Kidney epithelial cell (primary cell): ENCODE results near the gene CUL3. TPM values are rescaled to one million over a fixed set of nuclear protein-coding genes. Genes with fewer than 3 reads are reported as not detected.

Source experiments
- DNase-seq: peaks from one replicate; pipeline ENCODE4 v3.0.0-alpha.2; 2010; ENCODE audit warnings: low read depth
- H3K27me3 ChIP-seq: 2 replicates; pipeline ENCODE4 v1.6.0; 2011; ENCODE audit warnings: low read length; ENCODE audit not compliant: control insufficient read depth, insufficient read depth
- H3K36me3 ChIP-seq: 2 replicates; pipeline ENCODE4 v1.5.1; 2011; ENCODE audit warnings: low read length; ENCODE audit not compliant: control insufficient read depth, insufficient read depth
- H3K4me3 ChIP-seq: 2 replicates; pipeline ENCODE4 v1.5.1; 2011; ENCODE audit warnings: low read depth, mild to moderate bottlenecking, control low read depth, low read length
- CTCF ChIP-seq: IDR thresholded peaks from 2 replicates; pipeline ENCODE4 v1.5.1; 2011; ENCODE audit warnings: mild to moderate bottlenecking, moderate library complexity, low read length, control low read depth, inconsistent platforms; ENCODE audit not compliant: insufficient read depth, poor library complexity, severe bottlenecking
- total RNA-seq: library from RNA; depleted of rRNA; stranded (reverse); fragments of >200 nt; gene quantifications from 2 replicates; pipeline ENCODE4 v1.2.3, GENCODE V29; 2015

CUL3 gene
- total RNA-seq, 1 donor from 2014 or later: 53.3 TPM

DNA sequence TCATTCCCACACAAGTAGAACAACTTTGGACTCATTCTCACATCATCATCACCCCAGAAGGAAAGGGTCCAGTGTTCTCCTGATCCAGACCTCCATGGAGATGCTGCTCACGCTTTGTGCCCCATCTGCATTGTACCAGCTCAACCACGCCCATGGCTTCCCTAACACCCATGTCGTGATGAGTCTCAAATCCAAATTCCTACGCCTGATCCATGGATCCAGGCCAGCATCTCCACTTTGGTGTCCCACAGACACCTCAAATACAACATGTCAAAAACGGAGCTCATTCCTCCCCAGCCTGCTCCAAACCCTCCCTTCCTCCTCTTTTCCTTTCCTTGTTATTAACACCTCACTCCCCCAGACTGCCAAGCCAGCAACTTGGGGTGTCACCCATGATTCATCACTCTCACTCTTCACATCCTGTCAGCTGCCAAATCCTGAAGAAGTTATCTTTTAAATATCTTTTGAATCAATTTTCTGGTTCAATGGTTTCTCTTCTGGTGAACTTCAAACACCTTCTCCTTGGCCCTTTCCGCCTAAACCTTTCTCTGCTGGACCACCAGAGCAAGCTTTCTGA, 153.1 kb downstream of the CUL3 start:
- H3K4me3 ChIP-seq: no peak overlapping the region
- TF ChIP-seq CTCF: no peak
- no peak for DNase-seq
- no peaks in the 10 kb centered on the region for H3K27me3 ChIP-seq
- no peaks in the 10 kb centered on the region for H3K36me3 ChIP-seq

DNA sequence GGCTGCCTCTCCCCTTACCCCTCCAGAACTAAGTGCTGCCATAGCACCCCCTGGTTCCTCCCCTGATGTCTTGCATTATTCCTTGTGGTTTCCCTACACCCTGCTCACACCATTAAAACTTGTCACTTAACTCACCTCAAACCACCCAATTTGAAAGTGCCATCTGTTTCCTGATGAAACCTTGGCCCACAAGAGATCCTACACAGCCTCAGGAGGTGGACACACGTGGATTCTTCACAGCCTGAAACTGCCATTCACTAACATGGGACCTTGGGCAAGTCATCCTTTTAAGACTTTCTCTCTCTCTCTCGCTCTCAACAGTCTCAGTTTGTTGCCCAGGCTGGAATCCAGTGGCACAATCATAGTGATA, 155.7 kb downstream of the CUL3 start:
- no peaks in the 10 kb centered on the region for H3K36me3 ChIP-seq
- no peak overlapping the region for H3K4me3 ChIP-seq
- H3K27me3 ChIP-seq: no peaks in the 10 kb centered on the region
- TF ChIP-seq CTCF: no peak
- no peak for DNase-seq

- Histone ChIP-seq H3K4me3 (no peak overlapping the region), H3K36me3 (no peaks in the 10 kb centered on the region), H3K27me3 (no peaks in the 10 kb centered on the region)
- TF ChIP-seq CTCF: no peak
- no peak for DNase-seq
Observed at GRCh38 chr2:224428787-224429440, 156.2 kb downstream of the CUL3 start.

DNA sequence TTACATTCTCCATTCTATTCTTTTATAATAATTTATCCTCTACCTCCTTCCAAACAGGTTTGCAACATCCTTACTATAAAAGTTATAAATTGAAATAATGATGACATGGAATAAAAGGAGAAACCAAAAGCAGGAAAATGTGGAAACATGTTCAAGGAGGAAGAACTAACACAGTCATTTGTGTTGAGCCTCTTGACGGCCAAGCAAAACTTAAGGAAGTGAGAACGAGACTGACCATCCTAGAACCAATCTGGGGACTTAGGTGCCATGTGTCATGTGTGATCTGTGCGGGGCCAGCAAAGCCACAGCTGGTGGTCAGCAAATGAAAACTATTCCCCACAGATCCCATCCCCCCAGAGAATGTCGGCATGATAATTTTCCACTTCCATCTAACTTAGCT, 157.7 kb downstream of the CUL3 start:
- no peak for DNase-seq
- Histone ChIP-seq H3K4me3 (no peak overlapping the region), H3K36me3 (no peaks in the 10 kb centered on the region), H3K27me3 (no peaks in the 10 kb centered on the region)
- no peak for TF ChIP-seq CTCF

DNA sequence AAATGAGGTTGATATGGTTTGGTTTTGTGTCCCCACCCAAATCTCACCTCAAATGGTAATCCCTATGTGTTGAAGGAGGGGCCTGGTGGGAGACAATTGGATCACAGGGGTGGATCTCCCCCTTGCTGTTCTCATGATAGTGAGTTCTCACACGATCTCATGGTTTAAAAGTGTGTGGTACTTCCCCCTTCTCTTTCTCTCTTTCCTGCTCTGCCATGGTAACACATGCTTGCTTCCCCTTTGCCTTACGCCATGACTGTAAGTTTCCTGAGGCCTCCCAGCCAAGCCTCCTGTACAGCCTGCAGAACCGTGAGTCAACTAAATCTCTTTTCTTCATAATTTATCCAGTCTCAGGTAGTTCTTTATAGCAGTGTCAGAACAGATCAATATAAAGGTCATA, 158.5 kb downstream of the CUL3 start:
- Histone ChIP-seq H3K36me3 (no peaks in the 10 kb centered on the region), H3K27me3 (no peaks in the 10 kb centered on the region), H3K4me3 (no peak overlapping the region)
- DNase-seq: no peak
- TF ChIP-seq CTCF: no peak

DNA sequence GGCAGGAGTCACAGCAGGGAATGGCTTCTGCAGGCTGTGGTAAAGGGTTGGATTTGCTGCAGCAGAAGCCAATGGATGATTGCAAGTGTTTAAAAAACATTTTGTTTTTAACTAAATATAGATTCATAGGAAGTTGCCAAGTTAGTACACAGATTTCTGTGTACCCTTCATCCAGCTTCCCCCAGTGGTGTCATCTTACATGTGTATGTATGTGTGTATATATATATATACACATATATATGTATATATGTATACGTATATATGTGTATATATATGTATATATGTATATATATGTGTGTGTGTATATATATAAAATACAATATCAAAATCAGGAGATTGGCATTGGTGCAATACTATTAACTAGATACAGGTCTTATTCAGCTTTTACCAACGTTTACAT, 164.1 kb downstream of the CUL3 start:
- Histone ChIP-seq H3K27me3 (no peaks in the 10 kb centered on the region), H3K4me3 (no peak overlapping the region), H3K36me3 (no peaks in the 10 kb centered on the region)
- no peak for TF ChIP-seq CTCF
- no peak for DNase-seq
